SK-MEL-5 (cell line): ENCODE results near the gene USP8. TPM values are rescaled to one million over a fixed set of nuclear protein-coding genes. Genes with fewer than 3 reads are reported as not detected.

Experiments used
- small RNA-seq, 2 experiments: library from RNA; depleted of rRNA; stranded (forward); fragments of <200 nt; gene quantifications; one replicate each; pipeline ENCODE3, GENCODE V24; 2014
- total RNA-seq: library from RNA; depleted of rRNA; stranded (reverse); fragments of >200 nt; shearing (Covaris generic); gene quantifications from 2 replicates; pipeline ENCODE4 v1.2.3, GENCODE V29; 2014; rRNA removed

The USP8 gene
- total RNA-seq, 1 experiment from 2014 or later: 73.0 TPM

Small RNA genes within 50 kb of the gene (small RNA-seq; reads per million reads assigned to genes)
- 0 to 0.10 reads per million in 2 experiments for gene RNA5SP395

Other genes starting within 250 kb of the USP8 start
- gene SLC27A2, start 242.2 kb upstream of the USP8 start, total RNA-seq: 0.13 and 0.34 TPM in 2 replicates
- not detected in 2 replicates for gene HDC, start 158.7 kb upstream of the USP8 start, total RNA-seq
- 38.3 and 44.0 TPM in 2 replicates for gene GABPB1, start 69.2 kb upstream of the USP8 start, total RNA-seq
- 1.2 TPM in 1 of 2 replicates, not detected in the other for gene USP50, start 122.3 kb downstream of the USP8 start, total RNA-seq